ENCODE data around the gene UGT2B15.
"Not testable (repeated sequence)": the region's sequence is repeated elsewhere in the genome, so short reads cannot be mapped to it uniquely, and the experiment has no call there.

UGT2B15 gene

GRCh38 chr4:68670479-68670939, at the start of gene UGT2B15:
Gene UGT2B15 (minus strand): TSS chr4:68670652. CDS start chr4:68670618, 34 bp downstream.
- not testable (repeated sequence) for DNase-seq

- DNase-seq = no peak
Measured at GRCh38 chr4:68719075-68719473, 48.6 kb upstream of the UGT2B15 start.

DNA sequence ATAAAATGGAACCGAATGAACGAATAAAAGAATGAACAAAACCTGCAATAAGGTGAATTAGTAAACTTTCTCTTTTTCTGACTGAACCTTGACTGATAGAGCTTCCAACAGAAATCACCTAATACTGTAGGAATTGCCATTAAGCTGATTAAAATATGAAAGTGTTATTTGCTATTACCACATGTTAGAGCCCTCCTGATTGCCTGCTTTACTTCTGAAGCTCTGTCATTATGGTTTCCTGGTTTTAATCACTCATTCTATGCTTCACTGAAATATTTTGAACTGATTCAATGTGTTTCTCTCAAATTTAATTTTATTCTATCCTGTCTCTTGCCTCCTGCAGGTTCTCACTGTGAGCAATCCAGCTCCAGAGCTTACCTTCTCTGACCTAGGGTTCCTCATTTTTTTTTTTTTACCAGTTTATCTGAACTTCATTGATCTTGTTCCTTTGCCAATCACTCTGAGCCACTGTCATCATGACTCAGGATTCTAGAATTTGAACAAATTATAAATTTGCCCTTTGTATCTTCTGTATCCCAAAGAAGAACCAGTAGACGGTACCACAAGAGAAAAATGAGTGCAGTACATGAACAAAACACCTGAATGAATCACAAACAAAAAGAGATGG, 48.1 kb upstream of the UGT2B15 start:
- no peak for DNase-seq

- DNase-seq = no peak
Measured at GRCh38 chr4:68717999-68718398, 47.5 kb upstream of the UGT2B15 start.

GRCh38 chr4:68714400-68714799, 43.9 kb upstream of the UGT2B15 start:
- DNase-seq = no peak

DNA sequence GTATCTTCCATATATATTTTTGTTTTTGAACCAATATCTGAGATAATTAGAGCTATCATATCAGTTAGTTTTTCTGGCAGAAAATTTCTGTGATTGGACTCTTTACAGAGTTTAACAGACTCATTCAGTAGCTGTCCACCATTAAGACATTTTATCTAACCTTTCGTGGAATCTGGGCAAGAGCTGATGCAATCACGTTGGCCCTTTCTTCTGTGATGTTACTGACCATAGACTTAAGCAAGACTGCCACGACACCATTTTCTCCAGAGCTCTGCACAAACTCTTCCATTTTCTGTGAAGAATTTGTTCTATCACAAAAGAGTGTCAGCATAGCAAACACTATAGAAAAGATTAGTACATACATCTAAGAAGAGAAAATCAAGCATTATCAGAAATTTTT, 41.8 kb upstream of the UGT2B15 start:
- DNase-seq = no peak

GRCh38 chr4:68708566-68708965, 38.1 kb upstream of the UGT2B15 start:
- DNase-seq = no peak

GRCh38 chr4:68703168-68703567, 32.7 kb upstream of the UGT2B15 start:
- DNase-seq = not testable (repeated sequence)

GRCh38 chr4:68700152-68700551, 29.7 kb upstream of the UGT2B15 start:
- DNase-seq = no peak

DNA sequence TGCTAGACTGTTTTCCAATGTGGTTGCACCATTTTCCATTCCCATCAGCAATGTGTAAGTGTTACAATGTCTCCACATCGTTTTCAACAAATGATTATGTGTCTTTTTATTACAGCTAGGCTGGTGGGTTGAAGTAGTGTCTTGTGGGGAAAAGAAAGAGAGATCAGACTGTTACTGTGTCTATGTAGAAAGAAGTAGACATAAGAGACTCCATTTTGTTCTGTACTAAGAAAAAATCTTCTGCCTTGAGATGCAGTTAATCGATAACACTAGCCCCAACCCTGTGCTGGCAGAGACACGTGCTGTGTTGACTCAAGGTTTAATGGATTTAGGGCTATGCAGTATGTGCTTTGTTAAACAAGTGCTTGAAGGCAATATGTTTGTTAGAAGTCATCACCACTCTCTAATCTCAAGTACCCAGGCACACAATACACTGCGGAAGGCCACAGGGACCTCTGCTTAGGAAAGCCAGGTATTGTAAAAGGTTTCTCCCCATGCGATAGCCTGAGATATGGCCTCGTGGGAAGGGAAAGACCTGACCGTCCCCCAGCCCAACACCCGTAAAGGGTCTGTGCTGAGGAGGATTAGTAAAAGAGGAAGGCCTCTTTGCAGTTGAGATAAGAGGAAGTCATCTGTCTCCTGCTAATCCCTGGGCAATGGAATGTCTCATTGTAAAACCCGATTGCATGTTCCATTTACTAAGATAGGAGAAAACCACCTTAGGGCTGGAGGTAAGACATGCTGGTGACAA, 23.0 kb upstream of the UGT2B15 start:
- DNase-seq = no peak

GRCh38 chr4:68691186-68691585, 20.7 kb upstream of the UGT2B15 start:
- DNase-seq = no peak

- DNase-seq = no peak
Measured at GRCh38 chr4:68683034-68683433, 12.6 kb upstream of the UGT2B15 start.

GRCh38 chr4:68681298-68681697, 10.8 kb upstream of the UGT2B15 start:
- DNase-seq = not testable (repeated sequence)

- DNase-seq = no peak
Measured at GRCh38 chr4:68673143-68673542, 2.7 kb upstream of the UGT2B15 start.

GRCh38 chr4:68671217-68671616, 765 bp upstream of the UGT2B15 start:
- not testable (repeated sequence) for DNase-seq

- DNase-seq = not testable (repeated sequence)
Measured at GRCh38 chr4:68668537-68669163, 1.8 kb downstream of the UGT2B15 start.

- not testable (repeated sequence) for DNase-seq
Measured at GRCh38 chr4:68667551-68667950, 2.9 kb downstream of the UGT2B15 start.

- DNase-seq = not testable (repeated sequence)
Measured at GRCh38 chr4:68664721-68665120, 5.7 kb downstream of the UGT2B15 start.

DNA sequence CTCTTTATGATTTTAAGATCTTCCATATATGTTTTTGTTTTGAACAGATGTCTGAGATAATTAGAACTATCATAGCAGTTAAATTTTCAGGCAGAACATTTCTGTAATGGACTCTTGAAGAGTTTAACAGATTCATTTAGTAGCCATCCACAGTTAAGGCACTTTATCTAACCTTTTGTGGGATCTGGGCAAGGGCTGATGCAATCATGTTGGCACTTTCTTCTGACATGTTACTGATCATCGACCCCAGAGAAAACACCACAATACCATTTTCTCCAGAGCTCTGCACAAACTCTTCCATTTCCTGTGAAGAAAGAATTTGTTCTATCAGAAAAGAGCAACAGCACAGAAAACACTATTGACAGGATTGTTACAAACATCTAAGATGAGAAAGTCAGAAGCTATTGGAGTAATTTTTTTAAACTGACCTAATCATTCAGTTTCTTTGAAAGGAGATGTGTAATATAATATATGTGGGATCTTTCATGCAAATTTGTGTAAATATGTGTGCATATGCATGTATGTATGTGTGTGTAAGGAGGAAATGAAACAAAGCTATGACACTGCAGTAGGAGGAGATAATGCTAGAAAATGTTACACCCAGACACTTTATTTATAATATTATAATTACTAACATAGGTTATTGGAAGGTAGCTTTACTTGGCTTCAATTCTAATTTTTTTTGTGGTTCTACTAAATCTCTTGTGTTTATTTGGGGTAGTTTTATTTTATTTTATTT, 7.4 kb downstream of the UGT2B15 start:
- DNase-seq = not testable (repeated sequence)

GRCh38 chr4:68658672-68659071, 11.8 kb downstream of the UGT2B15 start:
- DNase-seq = no peak

GRCh38 chr4:68657022-68657594, 13.3 kb downstream of the UGT2B15 start:
- DNase-seq = not testable (repeated sequence)

- DNase-seq = not testable (repeated sequence)
Measured at GRCh38 chr4:68656445-68656973, 13.9 kb downstream of the UGT2B15 start.
